Measurements from ENCODE around the gene OR7G1.
A peak's percentile ranks its signal among the peaks of the same experiment; 100 is the strongest.

The OR7G1 gene

GRCh38 chr19:9115307-9115813 lies at the start of gene OR7G1:
OR7G1 (minus strand) TSS chr19:9115763; CDS start chr19:9115763, 0 bp downstream.
- DNase-seq, result no peak

GRCh38 chr19:9165261-9165660 lies 49.7 kb upstream of the OR7G1 start:
- DNase-seq, result no peak

- DNase-seq, result no peak
These were observed 45.9 kb upstream of the OR7G1 start for GRCh38 chr19:9161427-9161826.

GRCh38 chr19:9159891-9160290 lies 44.3 kb upstream of the OR7G1 start:
- no peak for DNase-seq

- DNase-seq, result no peak
These were observed 40.7 kb upstream of the OR7G1 start for GRCh38 chr19:9156304-9156703.

- no peak for DNase-seq
These were observed 40.0 kb upstream of the OR7G1 start for GRCh38 chr19:9155591-9155990.

GRCh38 chr19:9151367-9151766 lies 35.8 kb upstream of the OR7G1 start:
- no peak for DNase-seq

- no peak for DNase-seq
These were observed 35.1 kb upstream of the OR7G1 start for GRCh38 chr19:9150650-9151049.

- no peak for DNase-seq
These were observed 34.4 kb upstream of the OR7G1 start for GRCh38 chr19:9149997-9150396.

- DNase-seq, result no peak
These were observed 33.1 kb upstream of the OR7G1 start for GRCh38 chr19:9148697-9149096.

GRCh38 chr19:9146882-9147281 lies 31.3 kb upstream of the OR7G1 start:
- DNase-seq, result no peak

GRCh38 chr19:9144920-9145319 lies 29.4 kb upstream of the OR7G1 start:
- peak; percentile 19 for DNase-seq

GRCh38 chr19:9140159-9140874 lies 24.8 kb upstream of the OR7G1 start, which contains the start of gene ZNF317:
ZNF317 (plus strand) TSS chr19:9140397; CDS start chr19:9156017, 15,620 bp downstream.
- DNase-seq, result peak; percentile 96

- no peak for DNase-seq
These were observed 24.1 kb upstream of the OR7G1 start for GRCh38 chr19:9139609-9140158.

GRCh38 chr19:9132422-9132821 lies 16.9 kb upstream of the OR7G1 start:
- DNase-seq, result no peak

- no peak for DNase-seq
These were observed 15.4 kb upstream of the OR7G1 start for GRCh38 chr19:9130965-9131364.

GRCh38 chr19:9128171-9128570 lies 12.6 kb upstream of the OR7G1 start:
- DNase-seq, result no peak

- DNase-seq, result no peak
These were observed 11.4 kb upstream of the OR7G1 start, which contains the start of gene OR7G3 for GRCh38 chr19:9126900-9127405. OR7G3 (minus strand) TSS chr19:9126950; CDS start chr19:9126950, 0 bp downstream.

- DNase-seq, result no peak
These were observed 984 bp upstream of the OR7G1 start for GRCh38 chr19:9116547-9116946.

- no peak for DNase-seq
These were observed 5.6 kb downstream of the OR7G1 start for GRCh38 chr19:9109959-9110358.

- DNase-seq, result no peak
These were observed 8.2 kb downstream of the OR7G1 start, which contains the start of gene OR7G2 for GRCh38 chr19:9107375-9107774. OR7G2 (minus strand) TSS chr19:9107475; CDS start chr19:9103243, 4,232 bp downstream.

GRCh38 chr19:9086761-9087160 lies 28.8 kb downstream of the OR7G1 start, which contains the start of gene OR1M1:
OR1M1 (plus strand) TSS chr19:9087061; CDS start chr19:9093245, 6,184 bp downstream.
- no peak for DNase-seq

GRCh38 chr19:9078651-9079050 lies 36.9 kb downstream of the OR7G1 start:
- DNase-seq, result peak; percentile 1

- no peak for DNase-seq
These were observed 38.7 kb downstream of the OR7G1 start for GRCh38 chr19:9076901-9077300.
